IMR-90 (cell line): ENCODE data around the gene PRAMEF12. TPM values are rescaled to one million over a fixed set of nuclear protein-coding genes. Genes with fewer than 3 reads are reported as not detected.

ENCODE experiments used
- ATAC-seq: fragments of 200-7000 bp; cut with Tn5 transposase; 2 replicates; pipeline ENCODE4 v1.9.1; 2020; ENCODE audit warnings: low read depth, mild to moderate bottlenecking, moderate library complexity
- BruUV-seq: library from RNA; stranded (reverse); fragments of 400-500 nt; replicated peaks from 2 replicates; lab custom pipeline; 2021; lab: Mats Ljungman, UMichigan
- CTCF ChIA-PET: fragments of 300-600 bp; formaldehyde crosslinking; extraction: SDS; loops from one replicate; lab custom pipeline; 2021; ENCODE audit warnings: antibody characterized with exemption; lab: Yijun Ruan, JAX
- POLR2A ChIA-PET: fragments of 300-600 bp; sonication (Branson Sonifier 250); formaldehyde crosslinking; loops from one replicate; lab custom pipeline; 2022; ENCODE audit warnings: antibody characterized with exemption; ENCODE audit not compliant: unreplicated experiment; lab: Charles Lee
- DNase-seq: peaks from one replicate; pipeline ENCODE4 v3.0.0; 2013
- H2AFZ ChIP-seq: replicated peaks from 2 replicates; pipeline ENCODE3; 2013; ENCODE audit warnings: low read length, mild to moderate bottlenecking; ENCODE audit not compliant: poor library complexity
- H2AK5ac ChIP-seq: 2 replicates; pipeline ENCODE4 v1.6.1; 2013; ENCODE audit warnings: low read depth, low read length, inconsistent platforms
- H2AK9ac ChIP-seq: replicated peaks from 2 replicates; pipeline ENCODE3; 2013; ENCODE audit warnings: mild to moderate bottlenecking, low read depth, low read length, moderate library complexity; ENCODE audit not compliant: poor library complexity
- H2BK120ac ChIP-seq: 2 replicates; pipeline ENCODE4 v1.6.1; 2013; ENCODE audit warnings: low read depth, low read length, inconsistent platforms
- H2BK15ac ChIP-seq: 3 replicates; pipeline ENCODE4 v1.6.1; 2013; ENCODE audit warnings: low read depth, low read length, inconsistent platforms
- H2BK20ac ChIP-seq: 2 replicates; pipeline ENCODE4 v1.6.1; 2013; ENCODE audit warnings: low read depth, mild to moderate bottlenecking, inconsistent platforms, low read length, moderate library complexity
- H2BK5ac ChIP-seq: 2 replicates; pipeline ENCODE4 v1.6.1; 2013; ENCODE audit warnings: mild to moderate bottlenecking, low read depth, low read length, inconsistent platforms; ENCODE audit not compliant: poor library complexity, severe bottlenecking
- H3K14ac ChIP-seq: replicated peaks from 2 replicates; pipeline ENCODE4 v1.6.1; 2013; ENCODE audit warnings: low read depth, low read length, inconsistent platforms
- H3K18ac ChIP-seq: 2 replicates; pipeline ENCODE4 v1.6.1; 2013; ENCODE audit warnings: low read depth, low read length, control low read depth
- H3K23ac ChIP-seq: 2 replicates; pipeline ENCODE4 v1.6.1; 2013; ENCODE audit warnings: low read depth, low read length, inconsistent platforms
- H3K27ac ChIP-seq: 2 replicates; pipeline ENCODE4 v1.5.1; 2013; ENCODE audit warnings: mild to moderate bottlenecking, control low read depth, low read length; ENCODE audit not compliant: insufficient read depth
- H3K27me3 ChIP-seq: 2 replicates; pipeline ENCODE4 v1.6.1; 2013; ENCODE audit warnings: low read length; ENCODE audit not compliant: control insufficient read depth, insufficient read depth
- H3K36me3 ChIP-seq: 2 replicates; pipeline ENCODE4 v1.6.1; 2013; ENCODE audit warnings: low read length, mixed read lengths; ENCODE audit not compliant: control insufficient read depth, insufficient read depth
- H3K4ac ChIP-seq: 2 replicates; pipeline ENCODE4 v1.6.1; 2013; ENCODE audit warnings: low read depth, low read length, inconsistent platforms
- H3K4me1 ChIP-seq: 2 replicates; pipeline ENCODE4 v1.6.1; 2013; ENCODE audit warnings: low read length, mixed read lengths; ENCODE audit not compliant: control insufficient read depth, insufficient read depth
- H3K4me2 ChIP-seq: 2 replicates; pipeline ENCODE4 v1.6.1; 2013; ENCODE audit warnings: low read depth, mild to moderate bottlenecking, control low read depth, low read length, moderate library complexity
- H3K4me3 ChIP-seq: 2 replicates; pipeline ENCODE4 v1.5.1; 2013; ENCODE audit warnings: low read depth, mild to moderate bottlenecking, control low read depth, low read length, moderate library complexity; ENCODE audit not compliant: insufficient read depth
- H3K56ac ChIP-seq: 2 replicates; pipeline ENCODE4 v1.6.1; 2013; ENCODE audit warnings: low read length, inconsistent platforms; ENCODE audit not compliant: insufficient read depth; ENCODE audit errors: extremely low read depth
- H3K79me1 ChIP-seq, 2 experiments: 2 replicates each; pipeline ENCODE4 v1.6.1; 2013; ENCODE audit warnings: low read length in 2 of 2, inconsistent platforms in 1 of 2, low read depth in 1 of 2
- H3K9ac ChIP-seq: 2 replicates; pipeline ENCODE4 v1.6.1; 2013; ENCODE audit warnings: low read depth, low read length, control low read depth
- H3K9me1 ChIP-seq: 2 replicates; pipeline ENCODE4 v1.6.1; 2013; ENCODE audit warnings: low read length, inconsistent platforms; ENCODE audit not compliant: insufficient read depth
- H3K9me3 ChIP-seq: 2 replicates; pipeline ENCODE4 v1.6.1; 2013; ENCODE audit warnings: low read length; ENCODE audit not compliant: control insufficient read depth, insufficient read depth
- H4K20me1 ChIP-seq: 2 replicates; pipeline ENCODE4 v1.6.1; 2013; ENCODE audit warnings: low read length, inconsistent platforms; ENCODE audit not compliant: insufficient read depth
- H4K5ac ChIP-seq: 2 replicates; pipeline ENCODE4 v1.6.1; 2013; ENCODE audit warnings: mild to moderate bottlenecking, low read depth, low read length, control low read depth
- H4K8ac ChIP-seq, 2 experiments: 2 replicates each; pipeline ENCODE4 v1.6.1; 2013; ENCODE audit warnings: low read depth in 2 of 2, low read length in 2 of 2, control low read depth in 1 of 2, inconsistent platforms in 1 of 2
- H4K91ac ChIP-seq: 2 replicates; pipeline ENCODE4 v1.6.1; 2013; ENCODE audit warnings: low read depth, low read length, inconsistent platforms; ENCODE audit not compliant: insufficient read depth
- CHD1 ChIP-seq: IDR thresholded peaks from 2 replicates; pipeline ENCODE4 v1.6.1; 2012; ENCODE audit warnings: low read depth, low read length, improper control_type of control experiment
- FOS ChIP-seq: fragments of 150-350 bp; IDR thresholded peaks from 2 replicates; pipeline ENCODE4 v1.6.1; 2016; ENCODE audit warnings: low read depth, low read length
- POLR2A ChIP-seq: IDR thresholded peaks from 2 replicates; pipeline ENCODE4 v1.6.1; 2012; ENCODE audit warnings: mild to moderate bottlenecking, low read depth, low read length
- RAD21 ChIP-seq: IDR thresholded peaks from 2 replicates; pipeline ENCODE4 v1.6.1; 2012; ENCODE audit warnings: low read length, improper control_type of control experiment
- dilution Hi-C: fragments of 300-500 bp; cut with HindIII; formaldehyde crosslinking; loops from one replicate; pipeline ENCODE4 v1.14.3; 2018; ENCODE audit warnings: low sequenced_read_pairs; ENCODE audit not compliant: unreplicated experiment
- in situ Hi-C: fragments of 300-500 bp; cut with MboI; formaldehyde crosslinking; loops from 3 replicates; pipeline ENCODE4 v1.14.3; 2019; ENCODE audit warnings: low sequenced_read_pairs, inconsistent platforms, mixed read lengths
- intact Hi-C: fragments of 100-400 bp; cut with micrococcal nuclease; formaldehyde crosslinking; loops from 2 replicates; pipeline ENCODE4 v1.10.0; 2022
- polyA plus RNA-seq, 3 experiments: library from polyadenylated mRNA; depleted of rRNA; stranded (reverse); fragments of >200 nt; gene quantifications; 2 replicates each; pipeline ENCODE4 v1.2.3, GENCODE V29; 2012; ENCODE audit warnings: low replicate concordance in 1 of 3
- total RNA-seq: library from RNA; depleted of rRNA; stranded (reverse); fragments of >200 nt; gene quantifications from 2 replicates; pipeline ENCODE4 v1.2.3, GENCODE V29; 2012
- TF ChIP-seq, protein P1 (sequence below): fragments of 150-350 bp; IDR thresholded peaks from 2 replicates; pipeline ENCODE4 v1.6.1; 2017; ENCODE audit warnings: mild to moderate bottlenecking, antibody characterized with exemption, low read length, low read depth
- TF ChIP-seq, protein P2 (sequence below): fragments of 150-350 bp; IDR thresholded peaks from 2 replicates; pipeline ENCODE4 v1.6.1; 2016; ENCODE audit warnings: low read depth, mild to moderate bottlenecking, low read length, moderate library complexity, borderline replicate concordance

Gene PRAMEF12
- total and polyA plus RNA-seq, 2 of the 4 experiments (the other 2 are of a cell fraction) = not detected

DNA sequence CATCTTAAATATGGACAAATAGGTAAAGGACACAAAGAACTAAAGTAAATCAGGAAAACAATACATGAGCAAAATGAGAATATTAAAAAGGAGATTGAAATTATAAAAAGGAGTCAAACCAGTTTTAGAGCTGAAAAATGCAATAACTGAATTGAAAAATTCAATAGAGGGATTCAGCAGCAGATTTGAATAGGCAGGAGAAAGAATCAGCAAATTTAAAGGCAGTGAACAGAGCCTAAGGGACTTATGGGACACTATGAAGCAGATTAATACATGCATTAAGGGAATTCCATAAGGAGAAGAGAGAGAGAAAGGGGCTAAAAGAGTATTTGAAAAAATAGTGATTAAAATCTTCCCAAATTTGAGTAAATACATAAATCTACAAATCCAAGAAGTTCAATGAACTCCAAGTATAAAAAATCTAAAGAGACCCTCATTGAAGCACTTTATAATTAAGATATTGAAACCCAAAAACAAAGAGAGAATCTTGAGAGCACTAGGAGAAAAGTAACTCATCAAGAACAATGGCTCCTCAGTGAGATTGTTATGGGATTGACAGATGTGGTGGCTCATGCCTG, 24.7 kb upstream of the PRAMEF12 start:
- Histone ChIP-seq H2BK20ac (no peak overlapping the region), H4K8ac (no peak overlapping the region), H3K27me3 (no peaks in the 10 kb centered on the region), H3K14ac (no peak overlapping the region), H2AK5ac (no peak overlapping the region), H2AK9ac (no peak overlapping the region), H3K27ac (no peak overlapping the region), H2BK120ac (no peak overlapping the region), H3K9me3 (peaks cover 4% of the 10 kb centered on the region), H3K4ac (no peak overlapping the region), H3K4me3 (no peak overlapping the region), H2BK15ac (no peak overlapping the region), H2BK5ac (no peak overlapping the region), H3K9me1 (no peaks in the 10 kb centered on the region), H4K5ac (no peak overlapping the region), H3K56ac (no peak overlapping the region), H3K4me2 (no peak overlapping the region), H3K79me1 (no peaks in the 10 kb centered on the region), H2AFZ (no peak overlapping the region), H3K18ac (no peak overlapping the region), H4K20me1 (no peaks in the 10 kb centered on the region), H3K4me1 (no peaks in the 10 kb centered on the region), H3K9ac (no peak overlapping the region), H4K91ac (no peak overlapping the region), H3K23ac (no peak overlapping the region), H3K36me3 (no peaks in the 10 kb centered on the region)
- dilution Hi-C loops = no loop called here
- ChIA-PET CTCF (no interaction called here), POLR2A (no interaction called here)
- no TSS peak for BruUV-seq
- in situ Hi-C loops = no loop called here
- ATAC-seq (no peak), DNase-seq (no peak)
- intact Hi-C loops = no loop called here
- TF ChIP-seq RAD21 (no peak), POLR2A (no peak), CHD1 (no peak), FOS (no peak)
- TF ChIP-seq, protein P1, sequence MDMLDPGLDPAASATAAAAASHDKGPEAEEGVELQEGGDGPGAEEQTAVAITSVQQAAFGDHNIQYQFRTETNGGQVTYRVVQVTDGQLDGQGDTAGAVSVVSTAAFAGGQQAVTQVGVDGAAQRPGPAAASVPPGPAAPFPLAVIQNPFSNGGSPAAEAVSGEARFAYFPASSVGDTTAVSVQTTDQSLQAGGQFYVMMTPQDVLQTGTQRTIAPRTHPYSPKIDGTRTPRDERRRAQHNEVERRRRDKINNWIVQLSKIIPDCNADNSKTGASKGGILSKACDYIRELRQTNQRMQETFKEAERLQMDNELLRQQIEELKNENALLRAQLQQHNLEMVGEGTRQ = no peak
- TF ChIP-seq, protein P2, sequence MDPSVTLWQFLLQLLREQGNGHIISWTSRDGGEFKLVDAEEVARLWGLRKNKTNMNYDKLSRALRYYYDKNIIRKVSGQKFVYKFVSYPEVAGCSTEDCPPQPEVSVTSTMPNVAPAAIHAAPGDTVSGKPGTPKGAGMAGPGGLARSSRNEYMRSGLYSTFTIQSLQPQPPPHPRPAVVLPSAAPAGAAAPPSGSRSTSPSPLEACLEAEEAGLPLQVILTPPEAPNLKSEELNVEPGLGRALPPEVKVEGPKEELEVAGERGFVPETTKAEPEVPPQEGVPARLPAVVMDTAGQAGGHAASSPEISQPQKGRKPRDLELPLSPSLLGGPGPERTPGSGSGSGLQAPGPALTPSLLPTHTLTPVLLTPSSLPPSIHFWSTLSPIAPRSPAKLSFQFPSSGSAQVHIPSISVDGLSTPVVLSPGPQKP = no peak
